RKO (cell line): ENCODE measurements around the gene FBXW11.
A peak's percentile ranks its signal among the peaks of the same experiment; 100 is the strongest.
"Not testable (repeated sequence)": the region's sequence is repeated elsewhere in the genome, so short reads cannot be mapped to it uniquely, and the experiment has no call there.

Experiments
- DNase-seq: peaks from one replicate; pipeline ENCODE4 v3.0.0-alpha.2; 2016; ENCODE audit warnings: low spot score

Gene FBXW11

GRCh38 chr5:171908638-171909037, 97.8 kb downstream of the FBXW11 start:
- no peak for DNase-seq

GRCh38 chr5:171907725-171908343, 98.6 kb downstream of the FBXW11 start:
- peak; percentile 77 for DNase-seq

- no peak for DNase-seq
Measured at GRCh38 chr5:171906703-171907590, 99.5 kb downstream of the FBXW11 start.

GRCh38 chr5:171906066-171906570, 100.3 kb downstream of the FBXW11 start:
- no peak for DNase-seq

- no peak for DNase-seq
Measured at GRCh38 chr5:171904886-171905285, 101.6 kb downstream of the FBXW11 start.

- no peak for DNase-seq
Measured at GRCh38 chr5:171901764-171902163, 104.7 kb downstream of the FBXW11 start.

GRCh38 chr5:171899792-171900191, 106.6 kb downstream of the FBXW11 start:
- no peak for DNase-seq

GRCh38 chr5:171898879-171899278, 107.6 kb downstream of the FBXW11 start:
- no peak for DNase-seq

GRCh38 chr5:171898386-171898785, 108.1 kb downstream of the FBXW11 start:
- no peak for DNase-seq

GRCh38 chr5:171897231-171897630, 109.2 kb downstream of the FBXW11 start:
- no peak for DNase-seq

GRCh38 chr5:171895081-171895480, 111.4 kb downstream of the FBXW11 start:
- DNase-seq, result no peak

GRCh38 chr5:171893290-171893886, 113.0 kb downstream of the FBXW11 start:
- DNase-seq, result no peak

- DNase-seq, result no peak
Measured at GRCh38 chr5:171891595-171891994, 114.8 kb downstream of the FBXW11 start.

GRCh38 chr5:171891150-171891549, 115.3 kb downstream of the FBXW11 start:
- no peak for DNase-seq

GRCh38 chr5:171888051-171888481, 118.4 kb downstream of the FBXW11 start:
- no peak for DNase-seq

GRCh38 chr5:171886037-171886436, 120.4 kb downstream of the FBXW11 start:
- not testable (repeated sequence) for DNase-seq

- DNase-seq, result no peak
Measured at GRCh38 chr5:171882118-171882517, 124.3 kb downstream of the FBXW11 start.

GRCh38 chr5:171874234-171874633, 132.2 kb downstream of the FBXW11 start:
- DNase-seq, result no peak

GRCh38 chr5:171872666-171873065, 133.8 kb downstream of the FBXW11 start:
- no peak for DNase-seq

- no peak for DNase-seq
Measured at GRCh38 chr5:171871711-171872110, 134.7 kb downstream of the FBXW11 start.

- DNase-seq, result no peak
Measured at GRCh38 chr5:171869956-171870355, 136.5 kb downstream of the FBXW11 start.

- no peak for DNase-seq
Measured at GRCh38 chr5:171868236-171868635, 138.2 kb downstream of the FBXW11 start.

- no peak for DNase-seq
Measured at GRCh38 chr5:171867786-171868185, 138.7 kb downstream of the FBXW11 start.
